ENCODE data around the gene SNORC.

- no peak for TF ChIP-seq POLR2A (IDR thresholded peaks at IDR 0.05)
- TF ChIP-seq, protein P1, sequence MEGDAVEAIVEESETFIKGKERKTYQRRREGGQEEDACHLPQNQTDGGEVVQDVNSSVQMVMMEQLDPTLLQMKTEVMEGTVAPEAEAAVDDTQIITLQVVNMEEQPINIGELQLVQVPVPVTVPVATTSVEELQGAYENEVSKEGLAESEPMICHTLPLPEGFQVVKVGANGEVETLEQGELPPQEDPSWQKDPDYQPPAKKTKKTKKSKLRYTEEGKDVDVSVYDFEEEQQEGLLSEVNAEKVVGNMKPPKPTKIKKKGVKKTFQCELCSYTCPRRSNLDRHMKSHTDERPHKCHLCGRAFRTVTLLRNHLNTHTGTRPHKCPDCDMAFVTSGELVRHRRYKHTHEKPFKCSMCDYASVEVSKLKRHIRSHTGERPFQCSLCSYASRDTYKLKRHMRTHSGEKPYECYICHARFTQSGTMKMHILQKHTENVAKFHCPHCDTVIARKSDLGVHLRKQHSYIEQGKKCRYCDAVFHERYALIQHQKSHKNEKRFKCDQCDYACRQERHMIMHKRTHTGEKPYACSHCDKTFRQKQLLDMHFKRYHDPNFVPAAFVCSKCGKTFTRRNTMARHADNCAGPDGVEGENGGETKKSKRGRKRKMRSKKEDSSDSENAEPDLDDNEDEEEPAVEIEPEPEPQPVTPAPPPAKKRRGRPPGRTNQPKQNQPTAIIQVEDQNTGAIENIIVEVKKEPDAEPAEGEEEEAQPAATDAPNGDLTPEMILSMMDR (IDR thresholded peaks at IDR 0.05) = no peak
Observed at GRCh38 chr2:232866104-232866503, 4.0 kb upstream of the SNORC start.

Data from body of pancreas (tissue), 4 donors.